Measurements from ENCODE around the gene ATL2. TPM values are rescaled to one million over a fixed set of nuclear protein-coding genes. Genes with fewer than 3 reads are reported as not detected.
"Not testable (repeated sequence)": the region's sequence is repeated elsewhere in the genome, so short reads cannot be mapped to it uniquely, and the experiment has no call there.

Gene ATL2
- polyA plus RNA-seq, 4 donors = 58.8 to 72.3 (median 69.8) TPM

DNA sequence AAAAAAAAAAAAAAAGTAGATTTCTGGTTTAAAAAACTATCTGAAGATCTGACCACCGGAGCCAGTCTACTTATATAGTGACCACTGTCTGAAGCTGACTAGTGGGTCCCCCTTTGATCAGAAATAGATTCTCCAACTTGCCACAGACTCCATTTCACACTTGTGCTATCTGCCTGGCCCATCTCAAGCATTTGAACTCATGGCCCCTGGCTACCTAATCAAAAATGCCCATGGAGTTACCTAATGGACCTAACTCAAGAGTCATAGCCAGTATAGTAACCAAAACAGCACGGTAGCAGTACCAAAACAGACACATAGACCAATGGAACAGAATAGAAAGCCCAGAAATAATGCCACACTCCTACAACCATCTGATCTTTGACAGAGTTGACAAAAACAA is 17.0 kb upstream of the ATL2 start:
- DNase-seq (ENCODE audit: low read depth in 4 of 4, low spot score in 3 of 4) = no peak

DNA sequence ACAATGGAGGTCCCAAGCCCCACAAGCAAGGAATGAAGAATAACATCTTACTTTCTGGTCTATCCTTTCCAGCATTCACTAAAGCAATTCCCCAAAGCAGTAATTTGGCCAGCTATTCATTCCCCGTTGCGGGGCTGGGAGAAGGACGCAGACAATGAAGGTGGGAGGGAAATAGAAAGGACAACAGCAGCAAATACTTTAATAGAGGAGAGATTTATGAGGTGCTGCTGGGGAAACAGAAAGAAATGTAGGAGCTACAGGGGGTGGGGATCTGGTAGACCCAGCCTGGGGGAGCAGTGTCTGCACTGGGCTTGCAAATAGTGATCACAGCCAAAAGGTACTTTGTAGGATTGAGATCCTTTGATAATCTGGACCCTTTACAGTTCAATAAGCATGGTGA is 13.9 kb upstream of the ATL2 start:
- DNase-seq (ENCODE audit: low read depth in 4 of 4, low spot score in 3 of 4) = no peak

DNA sequence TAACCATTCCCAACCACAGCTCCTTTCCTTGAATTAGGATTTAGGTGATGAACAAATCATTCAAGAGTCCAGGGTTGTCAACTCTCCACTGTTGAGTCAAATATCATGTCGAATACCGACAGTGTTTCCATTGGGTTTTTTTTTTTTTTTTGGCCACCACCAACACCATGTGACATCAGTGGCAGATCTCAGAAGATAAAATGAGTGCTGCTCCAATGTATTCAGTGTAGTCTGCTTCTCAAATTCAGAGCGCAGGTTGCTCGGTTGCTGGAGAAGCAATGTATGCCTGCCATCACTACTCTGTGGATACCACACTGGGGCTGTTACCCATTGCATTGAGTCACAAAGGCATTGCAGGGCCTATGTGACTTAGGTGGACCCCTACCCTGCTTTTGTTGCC is 10.8 kb upstream of the ATL2 start:
- DNase-seq (ENCODE audit: low read depth in 4 of 4, low spot score in 3 of 4) = no peak

DNA sequence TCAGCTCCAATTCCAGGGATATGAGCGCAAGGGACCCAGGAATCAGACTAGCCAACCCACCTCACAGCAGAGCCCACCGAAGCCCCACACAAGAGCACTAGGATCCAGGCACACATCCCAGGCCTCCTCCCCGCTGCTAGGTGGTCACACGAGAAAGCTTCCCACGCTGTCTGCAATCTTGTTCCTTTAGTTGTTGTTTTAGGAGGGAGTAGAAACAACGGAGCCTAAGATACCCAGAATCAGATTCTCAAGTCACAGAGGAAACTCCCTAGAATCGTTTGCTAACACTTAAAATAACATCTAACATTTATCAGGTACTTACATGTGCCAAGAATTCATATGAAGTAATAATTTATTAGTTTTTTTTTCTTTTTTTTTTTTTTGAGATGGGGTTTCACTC is 9.7 kb upstream of the ATL2 start:
- no peak for DNase-seq (ENCODE audit: low read depth in 4 of 4, low spot score in 3 of 4)

GRCh38 chr2:38386377-38386776 is 9.3 kb upstream of the ATL2 start:
- DNase-seq (ENCODE audit: low read depth in 4 of 4, low spot score in 3 of 4) = no peak

- DNase-seq (ENCODE audit: low read depth in 4 of 4, low spot score in 3 of 4) = no peak
These were observed 7.3 kb upstream of the ATL2 start for GRCh38 chr2:38384338-38384737.

DNA sequence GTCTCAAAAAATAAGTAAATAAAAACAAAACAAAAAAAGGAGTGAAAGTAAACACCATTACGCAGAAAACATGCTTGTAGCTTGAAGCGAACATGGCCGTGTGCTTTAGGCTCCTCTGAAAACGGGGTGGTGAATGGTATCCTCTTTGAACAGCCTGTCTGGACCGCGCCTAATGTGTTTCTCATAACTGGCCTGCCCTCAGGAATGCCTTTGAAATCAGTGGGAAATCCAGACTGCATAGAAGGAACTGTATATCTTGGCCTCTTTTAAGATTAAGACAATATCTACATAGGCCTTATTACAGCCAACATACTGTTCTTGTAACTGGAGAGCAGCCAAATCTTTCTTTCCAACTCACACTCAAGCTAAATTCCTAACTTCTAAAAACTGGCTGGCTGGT is 6.7 kb upstream of the ATL2 start:
- DNase-seq (ENCODE audit: low read depth in 4 of 4, low spot score in 3 of 4) = not testable (repeated sequence)

- no peak for DNase-seq (ENCODE audit: low read depth in 4 of 4, low spot score in 3 of 4)
These were observed 4.5 kb upstream of the ATL2 start for GRCh38 chr2:38381381-38382143.

- no peak for DNase-seq (ENCODE audit: low read depth in 4 of 4, low spot score in 3 of 4)
These were observed 3.5 kb upstream of the ATL2 start for GRCh38 chr2:38380397-38381130.

- DNase-seq (ENCODE audit: low read depth in 4 of 4, low spot score in 3 of 4) = peak; percentile 40 to 69 (median 53)
These were observed 575 bp downstream of the ATL2 start for GRCh38 chr2:38376346-38377049.

GRCh38 chr2:38375696-38376345 is 1.3 kb downstream of the ATL2 start:
- peak in 1 of 4 donors; percentile 5 for DNase-seq (ENCODE audit: low read depth in 4 of 4, low spot score in 3 of 4)

GRCh38 chr2:38374984-38375383 is 2.1 kb downstream of the ATL2 start:
- DNase-seq (ENCODE audit: low read depth in 4 of 4, low spot score in 3 of 4) = peak in 2 of 4 donors; percentile 3 to 17

DNA sequence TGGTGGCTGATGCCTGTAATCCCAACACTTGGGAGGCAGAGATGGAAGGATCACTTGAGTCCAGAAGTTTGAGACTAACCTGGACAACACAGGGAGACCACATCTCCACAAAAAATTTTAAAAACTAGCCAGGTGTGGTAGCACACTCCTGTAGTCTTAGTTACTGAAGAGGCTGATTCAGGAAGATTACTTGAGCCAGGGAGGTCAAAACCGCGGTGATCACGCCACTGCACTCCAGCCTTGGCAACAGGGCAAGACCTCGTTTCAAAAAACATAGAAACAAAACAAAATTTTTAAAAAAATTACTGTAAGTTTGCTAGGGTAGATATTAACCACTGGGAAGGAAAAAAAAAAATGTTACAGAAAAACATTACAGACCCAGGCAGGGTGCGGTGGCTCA is 5.8 kb downstream of the ATL2 start:
- no peak for DNase-seq (ENCODE audit: low read depth in 4 of 4, low spot score in 3 of 4)

GRCh38 chr2:38370664-38371063 is 6.4 kb downstream of the ATL2 start:
- no peak for DNase-seq (ENCODE audit: low read depth in 4 of 4, low spot score in 3 of 4)

DNA sequence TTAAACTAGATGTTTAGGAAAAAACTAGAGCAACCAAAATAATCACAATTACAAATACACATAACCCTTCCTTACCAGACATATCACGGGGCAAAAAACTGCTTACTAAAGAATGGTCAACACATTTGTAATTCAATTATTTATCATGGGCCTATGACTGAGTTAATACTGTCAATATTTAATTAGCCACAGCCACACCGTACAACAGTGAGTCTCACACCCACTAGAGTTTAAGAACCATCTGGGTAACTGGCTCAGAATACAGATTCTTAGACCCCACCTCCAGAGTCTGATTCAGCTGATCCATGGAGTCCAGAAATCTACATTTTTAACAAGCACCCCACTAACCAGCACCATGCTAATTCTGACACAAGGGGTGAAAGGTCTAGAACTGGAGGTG is 14.8 kb downstream of the ATL2 start:
- no peak for DNase-seq (ENCODE audit: low read depth in 4 of 4, low spot score in 3 of 4)

GRCh38 chr2:38360177-38360576 is 16.9 kb downstream of the ATL2 start:
- DNase-seq (ENCODE audit: low read depth in 4 of 4, low spot score in 3 of 4) = no peak

- DNase-seq (ENCODE audit: low read depth in 4 of 4, low spot score in 3 of 4) = no peak
These were observed 23.7 kb downstream of the ATL2 start for GRCh38 chr2:38353402-38353801.

GRCh38 chr2:38352336-38352735 is 24.7 kb downstream of the ATL2 start:
- no peak for DNase-seq (ENCODE audit: low read depth in 4 of 4, low spot score in 3 of 4)

GRCh38 chr2:38345323-38346038 is 31.6 kb downstream of the ATL2 start:
- DNase-seq (ENCODE audit: low read depth in 4 of 4, low spot score in 3 of 4) = no peak

GRCh38 chr2:38344813-38345212 is 32.3 kb downstream of the ATL2 start:
- DNase-seq (ENCODE audit: low read depth in 4 of 4, low spot score in 3 of 4) = no peak

Data from right renal pelvis (tissue), 4 donors.